Measurements from ENCODE around the gene PTCD3.

Gene PTCD3

GRCh38 chr2:86143307-86143706 lies 37.3 kb downstream of the PTCD3 start:
- DNase-seq (ENCODE audit: low read depth in 1 of 2, low spot score in 1 of 2) = no peak

- DNase-seq (ENCODE audit: low read depth in 1 of 2, low spot score in 1 of 2) = no peak
These were observed 38.1 kb downstream of the PTCD3 start for GRCh38 chr2:86143926-86144685.

GRCh38 chr2:86147793-86148192 lies 41.8 kb downstream of the PTCD3 start:
- DNase-seq (ENCODE audit: low read depth in 1 of 2, low spot score in 1 of 2) = no peak

- DNase-seq (ENCODE audit: low read depth in 1 of 2, low spot score in 1 of 2) = no peak
These were observed 44.5 kb downstream of the PTCD3 start for GRCh38 chr2:86150502-86150901.

GRCh38 chr2:86157009-86157556 lies 51.0 kb downstream of the PTCD3 start:
- no peak for DNase-seq (ENCODE audit: low read depth in 1 of 2, low spot score in 1 of 2)

- no peak for DNase-seq (ENCODE audit: low read depth in 1 of 2, low spot score in 1 of 2)
These were observed 52.3 kb downstream of the PTCD3 start for GRCh38 chr2:86158286-86158685.

GRCh38 chr2:86160156-86160952 lies 54.3 kb downstream of the PTCD3 start:
- DNase-seq (ENCODE audit: low read depth in 1 of 2, low spot score in 1 of 2) = no peak

GRCh38 chr2:86170449-86170848 lies 64.4 kb downstream of the PTCD3 start:
- DNase-seq (ENCODE audit: low read depth in 1 of 2, low spot score in 1 of 2) = no peak

GRCh38 chr2:86171295-86171694 lies 65.3 kb downstream of the PTCD3 start:
- no peak for DNase-seq (ENCODE audit: low read depth in 1 of 2, low spot score in 1 of 2)

- no peak for DNase-seq (ENCODE audit: low read depth in 1 of 2, low spot score in 1 of 2)
These were observed 66.6 kb downstream of the PTCD3 start for GRCh38 chr2:86172610-86173009.

- no peak for DNase-seq (ENCODE audit: low read depth in 1 of 2, low spot score in 1 of 2)
These were observed 68.4 kb downstream of the PTCD3 start for GRCh38 chr2:86174445-86174844.

- no peak for DNase-seq (ENCODE audit: low read depth in 1 of 2, low spot score in 1 of 2)
These were observed 69.8 kb downstream of the PTCD3 start for GRCh38 chr2:86175828-86176227.

- DNase-seq (ENCODE audit: low read depth in 1 of 2, low spot score in 1 of 2) = no peak
These were observed 70.6 kb downstream of the PTCD3 start for GRCh38 chr2:86176597-86176996.

GRCh38 chr2:86185517-86186212 lies 79.6 kb downstream of the PTCD3 start:
- DNase-seq (ENCODE audit: low read depth in 1 of 2, low spot score in 1 of 2) = no peak

- no peak for DNase-seq (ENCODE audit: low read depth in 1 of 2, low spot score in 1 of 2)
These were observed 80.4 kb downstream of the PTCD3 start for GRCh38 chr2:86186431-86186830.

- no peak for DNase-seq (ENCODE audit: low read depth in 1 of 2, low spot score in 1 of 2)
These were observed 83.9 kb downstream of the PTCD3 start for GRCh38 chr2:86189782-86190416.

Measured in activated T-helper 1 cell treated with anti-CD3 and anti-CD28 coated beads, Interleukin-2, amount 50 U/mL, for 16 hours (primary cell).